Measurements from ENCODE around the gene PTGES2. TPM values are rescaled to one million over a fixed set of nuclear protein-coding genes. Genes with fewer than 3 reads are reported as not detected.

The PTGES2 gene
- total and polyA plus RNA-seq, 9 of the 15 experiments (the other 6 are each of a cell fraction or from before 2014, with no cell fraction given): 2.4 to 196 (median 90.1) TPM

DNA sequence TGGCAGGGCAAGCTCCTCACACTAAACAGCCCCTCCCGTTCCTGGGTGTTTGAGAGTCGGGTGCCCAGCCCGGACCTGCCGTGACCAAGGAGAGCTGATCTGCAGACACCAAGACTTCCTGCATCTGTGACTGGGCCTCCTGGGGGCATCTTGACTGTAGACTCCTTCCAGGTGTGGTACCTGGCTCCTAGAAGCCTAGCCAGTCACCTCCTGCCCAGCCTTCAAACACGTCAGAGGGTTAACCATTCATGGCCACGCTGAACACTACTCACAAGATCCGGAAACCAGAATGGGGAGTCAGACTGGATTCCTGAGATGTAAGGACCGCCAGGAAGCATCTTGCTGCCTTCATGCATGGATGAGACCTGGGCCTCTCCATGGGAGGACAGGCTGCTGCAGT is 18.0 kb upstream of the PTGES2 start:
- peak overlapping the region in 1 of 2 experiments; percentile 53; a peak in 1 of 4 replicates for H3K9ac ChIP-seq (ENCODE audit: insufficient read depth in 1 of 2, low read depth in 2 of 2, low read length in 2 of 2)
- DNase-seq (ENCODE audit: extremely low read depth in 1 of 4, low spot score in 3 of 4) (no peak), FAIRE-seq (no peak), ATAC-seq (no peak)
- peaks cover 27 to 57% of the 10 kb centered on the region in 2 experiments for H3K4me1 ChIP-seq (replicated peaks in 1 of 2; ENCODE audit: control insufficient read depth in 2 of 2, insufficient read depth in 2 of 2, low read length in 2 of 2)
- H3K36me3 ChIP-seq (ENCODE audit: control insufficient read depth, insufficient read depth, low read length): no peaks in the 10 kb centered on the region
- H3K4me3 ChIP-seq: no peak overlapping the region
- ChIA-PET CTCF (ENCODE audit: low intra/inter-chr PET ratio) (no interaction called here), POLR2A (interaction anchor here (0.6 to 1.1 kb wide), 2 partner anchors 14 to 56 kb away, joined by 3 to 6 read pairs; partner anchors contain the start of gene BBLN)
- no peak overlapping the region for H3K4me2 ChIP-seq (ENCODE audit: insufficient read depth, low read length)
- no peak overlapping the region for H2AFZ ChIP-seq (ENCODE audit: low read depth, low read length)
- intact Hi-C loops (cut with micrococcal nuclease): no loop called here
- H4K20me1 ChIP-seq (replicated peaks; ENCODE audit: control insufficient read depth, insufficient read depth, low read length): no peaks in the 10 kb centered on the region
- H3K27ac ChIP-seq (ENCODE audit: extremely low read depth, low read depth, low read length): no peak overlapping the region
- peaks cover 7% of the 10 kb centered on the region for H3K9me1 ChIP-seq (ENCODE audit: control insufficient read depth, insufficient read depth, low read length)
- H3K27me3 ChIP-seq (ENCODE audit: control insufficient read depth in 2 of 2, insufficient read depth in 2 of 2, low read length in 2 of 2): no peaks in the 10 kb centered on the region
- no peak for TF ChIP-seq HLTF (IDR thresholded peaks at IDR 0.05)
- TF ChIP-seq, protein P1, sequence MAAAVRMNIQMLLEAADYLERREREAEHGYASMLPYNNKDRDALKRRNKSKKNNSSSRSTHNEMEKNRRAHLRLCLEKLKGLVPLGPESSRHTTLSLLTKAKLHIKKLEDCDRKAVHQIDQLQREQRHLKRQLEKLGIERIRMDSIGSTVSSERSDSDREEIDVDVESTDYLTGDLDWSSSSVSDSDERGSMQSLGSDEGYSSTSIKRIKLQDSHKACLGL (CRISPR knock-in tag; IDR thresholded peaks at IDR 0.05; ENCODE audit: borderline replicate concordance, poor library complexity, severe bottlenecking): no peak
- TF ChIP-seq TCF7L2 (IDR thresholded peaks at IDR 0.05; ENCODE audit: low read depth, low read length): no peak
- H3K9me3 ChIP-seq (replicated peaks; ENCODE audit: control insufficient read depth, insufficient read depth, low read depth, low read length): no peaks in the 10 kb centered on the region
- no peaks in the 10 kb centered on the region for H3K79me2 ChIP-seq (ENCODE audit: control insufficient read depth, insufficient read depth, low read length)
- in situ Hi-C loops (cut with MboI): no loop called here
- WGBS (ENCODE audit: insufficient coverage, low coverage, missing lambda C conversion rate): 70% methylated on average over 8 of the region's 8 CpGs
- BruUV-seq (replicated peaks): no TSS peak
